ENCODE measurements around the gene PATZ1.
"Not testable (repeated sequence)": the region's sequence is repeated elsewhere in the genome, so short reads cannot be mapped to it uniquely, and the experiment has no call there.

The PATZ1 gene, protein sequence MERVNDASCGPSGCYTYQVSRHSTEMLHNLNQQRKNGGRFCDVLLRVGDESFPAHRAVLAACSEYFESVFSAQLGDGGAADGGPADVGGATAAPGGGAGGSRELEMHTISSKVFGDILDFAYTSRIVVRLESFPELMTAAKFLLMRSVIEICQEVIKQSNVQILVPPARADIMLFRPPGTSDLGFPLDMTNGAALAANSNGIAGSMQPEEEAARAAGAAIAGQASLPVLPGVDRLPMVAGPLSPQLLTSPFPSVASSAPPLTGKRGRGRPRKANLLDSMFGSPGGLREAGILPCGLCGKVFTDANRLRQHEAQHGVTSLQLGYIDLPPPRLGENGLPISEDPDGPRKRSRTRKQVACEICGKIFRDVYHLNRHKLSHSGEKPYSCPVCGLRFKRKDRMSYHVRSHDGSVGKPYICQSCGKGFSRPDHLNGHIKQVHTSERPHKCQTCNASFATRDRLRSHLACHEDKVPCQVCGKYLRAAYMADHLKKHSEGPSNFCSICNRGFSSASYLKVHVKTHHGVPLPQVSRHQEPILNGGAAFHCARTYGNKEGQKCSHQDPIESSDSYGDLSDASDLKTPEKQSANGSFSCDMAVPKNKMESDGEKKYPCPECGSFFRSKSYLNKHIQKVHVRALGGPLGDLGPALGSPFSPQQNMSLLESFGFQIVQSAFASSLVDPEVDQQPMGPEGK

DNA sequence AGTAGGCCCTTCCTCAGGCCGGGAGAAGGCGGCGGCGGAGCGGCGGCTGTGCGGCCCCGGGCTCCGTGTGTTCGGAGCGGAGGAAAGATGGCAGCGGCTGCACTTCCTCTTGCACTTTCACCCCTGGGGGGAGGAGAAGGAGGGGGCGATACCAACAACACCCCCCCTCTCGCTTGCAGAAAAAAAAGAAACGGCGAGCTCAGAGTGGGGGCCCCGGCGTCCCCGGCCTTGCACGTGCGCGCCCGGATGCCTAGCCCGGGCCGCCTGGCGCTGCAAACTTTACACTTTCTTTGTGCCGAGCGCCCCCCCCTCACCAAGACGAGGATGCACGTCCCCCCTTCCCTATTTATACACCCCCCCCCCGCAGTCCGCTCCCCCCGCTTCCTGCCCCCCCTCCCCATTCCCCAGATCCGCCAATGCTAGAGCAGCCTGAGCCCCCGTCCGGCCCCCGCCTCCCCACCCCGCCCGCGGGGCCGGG is at the start of gene PATZ1:
Gene PATZ1, minus strand, starts transcription at position 92 of the 478 bp plus-strand sequence. CDS start 744 bp downstream, outside the sequence.
- DNase-seq (ENCODE audit: low spot score): peak; percentile 93
- no peak for FAIRE-seq

DNA sequence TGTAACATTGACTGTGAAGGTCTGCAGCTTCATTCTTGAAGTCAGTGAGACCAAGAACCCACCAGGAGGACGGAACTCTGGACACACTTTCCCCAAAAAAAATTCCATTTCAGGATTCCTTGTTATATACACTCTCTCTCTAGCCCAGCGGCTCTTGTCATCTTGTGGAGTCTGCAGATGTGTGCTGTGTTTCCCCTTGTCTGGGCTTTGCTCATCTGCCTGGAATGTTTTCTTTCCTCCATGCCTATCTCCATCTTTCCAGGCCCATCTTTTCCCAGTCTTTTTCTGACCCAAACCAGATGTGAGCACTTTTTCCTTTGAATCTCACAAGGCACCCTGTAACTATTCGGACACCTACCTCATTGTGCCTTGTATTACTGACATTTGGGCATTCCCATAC is 48.2 kb upstream of the PATZ1 start:
- no peak for FAIRE-seq
- DNase-seq (ENCODE audit: low spot score): no peak

DNA sequence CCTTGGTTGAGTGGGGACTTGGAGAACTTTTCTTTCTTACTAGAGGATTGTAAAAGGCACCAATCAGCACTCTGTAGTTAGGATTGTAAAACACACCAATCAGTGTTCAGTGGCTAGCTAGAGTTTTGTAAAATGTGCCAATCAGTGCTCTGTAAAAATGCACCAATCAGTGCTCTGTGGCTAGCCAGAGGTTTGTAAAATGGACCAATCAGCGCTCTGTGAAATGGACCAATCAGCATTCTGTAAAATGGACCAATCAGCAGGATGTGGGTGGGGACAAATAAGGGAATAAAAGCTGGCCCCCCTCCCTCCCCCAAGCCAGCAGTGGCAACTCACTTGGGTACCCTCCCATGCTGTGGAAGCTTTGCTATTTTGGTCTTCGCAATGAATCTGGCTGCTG is 47.7 kb upstream of the PATZ1 start:
- DNase-seq (ENCODE audit: low spot score): no peak

DNA sequence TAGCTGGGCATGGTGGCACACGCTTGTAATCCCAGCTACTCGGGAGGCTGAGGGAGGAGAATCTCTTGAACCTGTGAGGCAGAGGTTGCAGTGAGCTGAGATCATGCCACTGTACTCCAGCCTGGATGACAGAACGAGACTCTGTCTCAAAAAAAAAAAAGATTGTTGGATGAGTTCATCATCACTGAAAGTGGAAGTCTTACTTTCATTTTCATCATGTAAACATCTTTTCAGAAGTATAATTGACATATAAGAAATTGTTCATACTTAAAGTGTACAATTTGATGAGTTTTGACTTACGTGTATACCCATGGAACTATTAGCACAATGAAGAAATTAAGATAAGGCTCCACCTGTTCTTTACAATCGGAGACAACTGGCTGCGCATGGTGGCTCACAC is 32.5 kb upstream of the PATZ1 start:
- not testable (repeated sequence) for DNase-seq (ENCODE audit: low spot score); FAIRE-seq

More for the DNA sequence above, 47.7 kb upstream of the PATZ1 start:
- FAIRE-seq: no peak

DNA sequence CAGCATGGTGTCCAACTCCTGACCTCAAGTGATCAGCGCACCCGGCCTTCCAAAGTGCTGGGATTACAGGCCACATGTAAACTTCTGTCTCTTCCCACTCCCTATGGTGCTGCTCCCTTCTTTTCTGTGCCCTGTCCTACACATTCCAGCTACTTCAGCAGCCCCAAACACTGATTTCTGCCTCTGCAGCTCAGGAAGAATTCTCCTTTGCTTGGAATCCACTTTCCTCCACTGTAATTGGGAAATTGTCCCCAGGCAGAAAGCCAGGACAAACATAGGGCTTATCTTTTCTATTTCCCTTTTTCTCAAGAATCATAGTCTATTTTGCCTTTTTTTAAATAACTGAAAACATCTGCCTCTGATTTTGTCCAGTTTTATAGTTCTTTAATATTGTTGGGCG is 32.0 kb upstream of the PATZ1 start:
- DNase-seq (ENCODE audit: low spot score) (no peak), FAIRE-seq (no peak)

DNA sequence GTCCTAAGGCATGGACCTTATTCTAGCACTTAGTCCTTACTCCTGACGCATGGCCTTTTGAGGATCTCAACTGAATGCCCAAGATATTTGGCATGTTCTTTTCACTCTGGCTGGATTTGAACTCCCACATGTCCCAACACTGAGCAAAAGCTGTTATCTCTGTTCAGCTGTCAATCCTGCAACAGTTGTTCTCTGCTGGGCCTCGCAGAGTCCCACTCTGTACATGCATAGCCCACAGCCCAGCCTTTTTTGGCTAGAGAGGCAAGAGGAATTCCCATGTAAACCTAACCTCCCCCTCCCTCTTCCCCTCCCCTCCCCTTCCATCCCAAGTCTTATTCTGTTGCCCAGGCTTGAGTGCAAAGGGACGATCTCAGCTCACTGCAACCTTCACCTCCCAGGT is 31.5 kb upstream of the PATZ1 start:
- FAIRE-seq (no peak), DNase-seq (ENCODE audit: low spot score) (no peak)

DNA sequence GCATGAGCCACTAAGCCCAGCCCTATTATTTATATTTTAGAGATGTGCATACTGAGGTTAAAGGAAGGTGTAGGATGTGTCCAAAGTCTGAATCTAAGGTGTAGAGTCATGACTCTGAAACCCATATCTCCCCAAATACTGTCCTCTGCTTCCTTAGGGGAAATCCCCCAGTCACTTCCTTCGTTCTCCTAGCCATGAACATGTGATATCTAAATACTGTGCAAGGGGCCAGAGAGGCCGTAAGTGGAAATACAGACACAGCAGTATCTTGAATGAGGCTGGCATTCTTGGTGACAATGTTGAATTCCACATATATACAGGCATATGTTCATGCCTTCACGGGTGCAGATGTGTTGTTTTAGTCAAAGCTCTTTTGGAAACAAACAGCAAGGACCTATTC is 21.3 kb upstream of the PATZ1 start:
- FAIRE-seq (no peak), DNase-seq (ENCODE audit: low spot score) (no peak)

DNA sequence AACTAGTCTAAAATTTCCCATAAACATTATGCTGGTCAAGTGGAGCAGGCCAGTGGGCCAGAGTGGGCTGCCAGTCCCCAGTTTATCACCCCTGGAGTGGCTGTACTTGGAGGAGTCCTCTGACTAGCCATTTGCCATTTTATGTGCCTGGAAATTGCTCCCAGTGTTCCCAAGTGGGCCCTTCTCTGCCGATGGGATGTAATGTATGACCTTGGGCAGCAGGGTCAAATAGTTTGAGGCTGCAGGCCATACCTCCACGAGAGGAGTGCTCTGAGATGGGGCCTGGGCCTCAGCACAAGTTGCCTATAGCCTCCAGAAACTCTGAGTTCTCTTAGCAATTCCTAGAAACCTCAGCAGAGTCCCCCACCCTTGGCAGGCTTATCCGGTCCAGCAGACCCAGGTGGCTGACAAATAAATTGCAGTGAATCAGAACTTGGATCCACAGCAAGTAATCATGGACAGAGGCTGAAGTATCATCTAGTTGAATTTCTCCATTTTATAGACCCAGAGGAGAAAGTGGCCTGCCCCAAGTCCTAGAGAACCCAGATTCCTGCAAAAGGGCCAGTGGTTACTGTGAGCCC is 17.8 kb upstream of the PATZ1 start:
- no peak for FAIRE-seq

DNA sequence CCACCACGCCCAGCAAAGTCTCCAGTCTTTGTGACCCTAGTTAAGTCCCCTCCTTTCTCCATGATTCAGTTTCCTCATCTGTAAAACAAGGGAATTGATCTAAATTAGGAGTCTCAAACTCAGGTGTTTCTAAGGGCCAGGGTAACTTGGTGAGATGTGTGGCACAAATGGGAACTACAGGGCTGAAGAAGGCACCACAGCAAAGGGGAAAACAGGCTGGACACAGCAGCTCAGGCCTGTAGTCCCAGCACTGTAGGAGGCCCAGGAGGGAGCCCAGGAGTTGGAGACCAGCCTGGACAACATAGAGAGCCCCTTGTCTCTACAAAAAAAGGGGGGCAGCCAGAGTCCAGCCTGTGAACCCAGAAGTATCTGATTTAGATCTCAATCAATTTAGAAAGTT is 15.6 kb upstream of the PATZ1 start:
- FAIRE-seq (no peak), DNase-seq (ENCODE audit: low spot score) (no peak)

More for the DNA sequence above, 17.8 kb upstream of the PATZ1 start:
- no peak for DNase-seq (ENCODE audit: low spot score)

DNA sequence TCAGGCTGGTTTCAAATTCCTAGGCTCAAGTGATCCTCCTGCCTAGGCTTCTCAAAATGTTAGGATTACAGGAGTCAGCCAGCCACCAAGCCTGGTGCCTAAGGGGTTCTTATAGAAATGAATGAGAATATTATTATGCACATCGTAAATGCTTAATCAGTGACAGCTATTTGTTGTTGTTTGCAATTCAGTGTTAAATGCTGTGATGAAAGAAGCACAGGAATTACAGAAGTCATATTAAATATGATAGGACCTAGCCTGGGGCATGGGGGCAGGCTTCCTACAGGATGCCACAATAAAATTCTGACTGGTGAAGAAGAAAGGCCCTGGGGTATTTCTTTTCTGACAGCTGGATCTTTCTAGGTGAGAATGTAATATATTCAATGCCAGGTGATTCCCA is 13.9 kb upstream of the PATZ1 start:
- no peak for DNase-seq (ENCODE audit: low spot score)

DNA sequence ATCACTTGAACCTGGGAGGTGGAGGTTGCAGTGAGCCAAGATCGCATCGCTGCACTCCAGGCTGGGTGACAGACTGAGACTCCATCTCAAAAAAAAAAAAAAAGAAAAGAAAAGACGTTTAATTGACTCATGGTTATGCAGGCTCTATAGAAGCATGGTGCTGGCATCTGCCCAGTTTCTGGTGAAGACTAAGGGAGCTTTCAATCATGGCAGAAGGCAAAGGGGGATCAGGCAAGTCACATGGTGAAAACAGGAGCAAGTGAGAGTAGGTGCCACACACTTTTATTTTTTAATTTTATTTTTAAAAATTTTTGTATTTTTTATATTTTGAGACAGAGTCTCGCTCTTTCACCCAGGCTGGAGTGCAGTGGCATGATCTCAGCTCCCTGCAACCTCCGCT is 8.4 kb upstream of the PATZ1 start:
- DNase-seq (ENCODE audit: low spot score) (no peak), FAIRE-seq (no peak)

More for the DNA sequence above, 13.9 kb upstream of the PATZ1 start:
- FAIRE-seq: no peak

DNA sequence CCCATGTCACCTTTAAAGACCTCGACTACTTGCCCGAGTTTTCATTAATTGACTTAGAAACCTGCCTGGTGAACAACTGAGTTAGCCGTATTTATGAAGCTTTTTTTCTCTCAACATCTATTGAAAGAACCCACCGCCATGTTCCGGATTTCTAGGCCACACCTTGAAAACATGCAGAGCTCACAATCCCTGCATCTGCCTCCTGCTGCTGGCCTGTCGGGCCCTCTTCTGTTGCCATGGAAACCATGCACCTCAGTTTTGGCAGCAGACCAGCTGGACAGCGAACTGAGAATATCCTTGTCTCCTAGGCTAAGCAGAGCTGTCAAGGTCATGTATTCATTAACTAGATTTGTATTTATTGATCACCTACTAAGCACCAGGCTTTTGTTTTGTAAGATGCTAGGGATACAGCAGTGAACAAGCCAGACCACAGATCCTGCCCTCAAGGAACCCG is 4.3 kb upstream of the PATZ1 start:
- no peak for FAIRE-seq
- DNase-seq (ENCODE audit: low spot score): peak; percentile 74

DNA sequence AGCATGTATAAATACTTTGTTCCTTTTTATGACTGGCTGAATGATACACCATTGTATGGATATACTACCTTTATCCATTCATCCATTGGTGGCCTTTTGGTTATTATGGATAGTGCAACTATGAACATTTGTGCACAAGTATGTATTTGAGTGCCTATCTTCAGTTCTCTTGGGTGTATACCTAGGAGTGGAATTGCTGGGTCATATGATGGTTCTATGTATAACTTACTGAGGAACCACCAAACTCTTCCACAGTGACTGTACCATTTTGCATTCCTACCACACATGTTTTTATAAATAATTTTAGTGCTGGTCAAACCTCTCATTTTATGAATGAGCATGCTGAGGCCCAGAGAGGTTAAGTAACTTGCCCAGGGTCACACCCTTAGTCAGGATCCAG is 3.8 kb upstream of the PATZ1 start:
- no peak for DNase-seq (ENCODE audit: low spot score)
- no peak for FAIRE-seq

DNA sequence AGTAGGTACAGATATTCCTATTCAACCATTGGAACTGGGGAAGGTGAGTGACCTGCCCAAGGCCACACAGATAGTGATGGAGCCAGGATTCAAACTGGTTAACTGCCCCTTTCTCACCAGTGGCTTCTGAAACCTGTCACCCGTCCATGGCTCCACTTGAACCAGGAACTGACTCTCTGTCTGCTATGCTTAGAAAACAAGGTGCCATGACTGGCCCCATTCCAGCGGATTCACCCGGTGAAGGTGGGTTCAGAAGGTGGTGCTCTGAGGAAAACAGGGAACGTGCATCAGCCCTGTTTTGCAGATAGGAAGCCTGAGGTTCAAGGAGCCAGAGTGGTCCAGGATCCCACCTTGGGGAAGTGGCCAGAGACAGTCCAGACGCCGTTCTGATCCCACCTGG is 2.6 kb upstream of the PATZ1 start:
- FAIRE-seq: no peak
- DNase-seq (ENCODE audit: low spot score): no peak

DNA sequence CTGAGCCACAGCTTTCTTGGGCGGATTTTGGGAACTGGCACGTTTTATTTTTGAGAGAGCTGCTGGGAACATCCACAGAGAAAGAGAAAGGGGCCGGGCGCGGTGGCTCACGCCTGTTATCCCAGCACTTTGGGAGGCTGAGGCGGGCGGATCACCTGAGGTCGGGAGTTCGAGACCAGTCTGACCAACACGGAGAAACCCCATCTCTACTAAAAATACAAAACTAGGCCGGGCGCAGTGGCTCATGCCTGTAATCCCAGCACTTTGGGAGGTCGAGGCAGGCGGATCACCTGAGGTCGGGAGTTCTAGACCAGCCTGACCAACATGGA is 1.8 kb upstream of the PATZ1 start:
- FAIRE-seq; DNase-seq (ENCODE audit: low spot score): not testable (repeated sequence)

DNA sequence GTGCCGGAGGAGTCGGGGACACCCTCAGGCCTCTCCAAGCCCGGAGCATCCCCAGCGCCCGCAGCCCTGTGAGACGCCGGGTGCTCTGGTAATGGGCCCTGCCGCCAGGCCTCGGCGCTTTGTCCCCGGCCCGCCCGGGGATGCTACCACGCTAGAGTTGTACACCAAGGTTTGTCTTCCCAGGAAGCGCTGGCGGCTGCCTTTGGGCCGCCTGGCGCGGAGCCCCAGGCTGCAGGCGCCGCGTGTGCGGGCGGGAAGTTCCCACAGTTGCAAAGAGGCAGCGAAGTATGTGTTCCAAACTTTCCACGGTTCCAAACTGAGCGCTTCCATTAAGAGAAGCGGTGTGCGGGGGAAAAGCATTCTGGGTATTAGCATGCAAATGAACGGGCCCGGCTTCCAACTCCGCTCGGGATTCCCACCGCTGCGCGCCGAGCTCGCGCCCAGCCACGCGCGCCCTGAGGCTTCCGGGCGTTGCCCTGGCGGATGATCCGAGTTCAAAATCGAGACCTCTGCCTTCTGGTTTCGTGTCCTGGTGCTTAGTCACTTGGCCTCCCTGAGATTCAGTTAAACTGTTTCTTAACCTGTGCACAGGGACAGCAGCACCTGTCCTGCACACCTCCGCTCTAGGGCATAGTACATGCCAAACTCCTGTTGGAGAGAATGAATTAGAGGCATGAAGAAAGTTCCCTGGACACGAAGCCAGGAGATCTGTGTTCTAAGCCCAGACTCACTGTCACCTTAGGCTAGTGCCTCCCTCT is 1.3 kb upstream of the PATZ1 start:
- FAIRE-seq (no peak), DNase-seq (ENCODE audit: low spot score) (peak; percentile 74)

DNA sequence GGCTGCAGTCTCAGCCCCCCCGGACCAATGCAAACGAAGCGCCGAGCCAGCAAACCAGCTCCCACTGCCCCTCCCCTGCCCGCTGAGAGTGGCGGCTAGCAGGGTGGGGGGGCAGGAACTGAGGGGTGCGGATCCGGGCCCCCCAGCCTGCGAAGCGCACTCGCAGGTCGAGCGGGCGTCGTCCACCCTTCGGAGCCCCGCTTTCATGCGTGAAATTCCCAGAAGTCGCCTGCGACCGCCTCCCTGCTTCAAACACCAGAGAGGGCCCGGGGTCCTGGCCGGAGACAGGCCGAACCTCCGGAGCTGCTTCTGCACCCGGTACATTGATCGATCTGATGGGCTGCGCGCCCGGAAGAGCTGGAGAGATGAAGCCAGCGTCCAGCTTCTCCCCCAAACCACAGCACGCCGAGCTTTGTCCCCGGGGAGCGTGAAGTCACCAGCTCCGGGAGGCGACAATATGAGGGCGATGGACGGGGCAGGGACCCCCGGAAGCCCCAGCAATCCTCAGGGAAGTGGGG is 646 bp upstream of the PATZ1 start:
- FAIRE-seq (no peak), DNase-seq (ENCODE audit: low spot score) (peak; percentile 64)

DNA sequence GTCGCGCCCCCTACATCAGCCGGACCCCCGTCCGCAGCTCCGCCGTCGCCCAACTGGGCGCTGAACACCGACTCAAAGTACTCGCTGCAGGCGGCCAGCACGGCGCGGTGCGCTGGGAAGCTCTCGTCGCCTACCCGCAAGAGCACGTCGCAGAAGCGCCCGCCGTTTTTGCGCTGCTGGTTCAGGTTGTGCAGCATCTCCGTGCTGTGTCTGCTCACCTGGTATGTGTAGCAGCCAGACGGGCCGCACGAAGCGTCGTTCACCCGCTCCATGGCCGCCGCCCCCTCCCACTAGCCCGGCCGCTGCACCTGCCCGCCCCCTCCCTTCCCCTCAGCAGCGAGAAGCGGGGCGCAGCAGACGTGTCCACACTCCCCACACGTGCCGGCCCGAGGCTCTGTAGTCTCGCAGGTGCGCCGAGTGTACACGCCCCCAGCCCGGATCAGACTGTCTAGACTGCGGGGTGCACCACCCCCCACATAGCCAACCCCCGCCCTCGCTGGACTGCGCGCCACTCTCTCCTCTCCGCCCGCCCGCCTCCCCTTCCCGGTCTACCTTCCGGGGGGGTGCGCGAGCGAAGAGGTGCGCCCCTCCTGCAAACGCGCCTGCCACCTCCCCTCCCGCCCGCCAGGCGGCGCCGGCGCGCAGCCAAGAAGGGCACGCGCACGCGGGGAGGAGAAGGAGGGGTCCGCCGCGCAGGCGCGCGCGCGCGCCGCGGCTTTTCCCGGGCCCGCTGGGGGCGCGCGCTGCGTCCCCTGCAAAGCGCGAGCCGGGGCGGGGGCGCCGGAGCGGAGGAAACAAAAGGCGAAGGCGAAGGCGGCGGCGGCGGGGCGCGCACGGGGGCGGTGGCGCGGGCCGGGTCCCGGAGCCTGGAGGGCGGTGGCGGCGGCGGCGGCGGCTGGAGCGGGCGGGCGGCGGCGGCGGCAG is 553 bp downstream of the PATZ1 start:
- FAIRE-seq (peak; percentile 96), DNase-seq (ENCODE audit: low spot score) (peak; percentile 97)

DNA sequence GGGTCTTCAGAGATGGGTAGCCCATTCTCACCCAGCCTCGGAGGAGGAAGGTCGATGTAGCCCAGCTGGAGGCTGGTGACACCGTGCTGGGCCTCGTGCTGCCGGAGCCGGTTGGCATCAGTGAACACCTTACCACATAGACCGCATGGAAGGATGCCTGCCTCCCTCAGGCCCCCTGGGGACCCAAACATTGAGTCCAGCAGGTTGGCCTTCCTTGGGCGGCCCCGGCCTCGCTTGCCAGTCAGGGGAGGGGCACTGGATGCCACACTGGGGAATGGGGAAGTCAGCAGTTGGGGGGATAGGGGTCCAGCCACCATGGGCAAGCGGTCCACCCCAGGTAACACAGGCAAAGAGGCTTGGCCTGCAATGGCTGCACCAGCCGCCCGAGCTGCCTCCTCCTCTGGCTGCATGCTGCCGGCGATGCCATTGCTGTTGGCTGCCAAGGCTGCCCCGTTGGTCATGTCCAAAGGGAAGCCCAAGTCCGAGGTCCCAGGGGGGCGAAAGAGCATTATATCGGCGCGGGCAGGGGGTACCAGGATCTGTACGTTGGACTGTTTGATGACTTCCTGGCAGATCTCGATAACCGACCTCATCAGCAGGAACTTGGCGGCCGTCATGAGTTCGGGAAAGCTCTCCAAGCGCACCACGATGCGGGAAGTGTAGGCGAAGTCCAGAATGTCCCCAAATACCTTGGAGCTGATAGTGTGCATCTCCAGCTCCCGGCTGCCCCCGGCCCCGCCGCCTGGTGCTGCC is 1.4 kb downstream of the PATZ1 start:
- DNase-seq (ENCODE audit: low spot score) (no peak), FAIRE-seq (no peak)

DNA sequence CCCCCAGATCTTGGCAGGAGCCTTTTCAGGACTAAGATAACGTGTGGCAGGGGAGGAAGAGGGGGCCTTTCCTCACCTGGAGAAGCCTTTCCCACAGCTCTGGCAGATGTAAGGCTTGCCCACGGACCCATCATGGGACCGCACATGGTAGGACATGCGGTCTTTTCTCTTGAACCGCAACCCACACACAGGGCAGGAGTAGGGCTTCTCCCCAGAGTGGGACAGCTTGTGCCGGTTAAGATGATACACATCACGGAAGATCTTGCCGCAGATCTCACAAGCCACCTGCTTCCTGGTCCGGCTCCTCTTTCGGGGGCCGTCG is 1.9 kb downstream of the PATZ1 start:
- DNase-seq (ENCODE audit: low spot score) (no peak), FAIRE-seq (no peak)
